NB4 (cell line): ENCODE data around the gene ARID3A.
A peak's percentile ranks its signal among the peaks of the same experiment; 100 is the strongest.

ENCODE experiments used
- DNase-seq: peaks from one replicate; pipeline ENCODE4 v3.0.0; 2010; ENCODE audit warnings: low read depth
- H3K4me3 ChIP-seq: one replicate; pipeline ENCODE4 v1.5.1; 2011; ENCODE audit warnings: mild to moderate bottlenecking, low read depth, low read length, moderate library complexity
- CTCF ChIP-seq: IDR thresholded peaks from one replicate; pipeline ENCODE4 v1.5.1; 2012; ENCODE audit warnings: low read depth, low read length
- MAX ChIP-seq: IDR thresholded peaks from 2 replicates; pipeline ENCODE4 v1.6.1; 2011; ENCODE audit warnings: low read depth, low read length
- MYC ChIP-seq: IDR thresholded peaks from 2 replicates; pipeline ENCODE4 v1.6.1; 2011; ENCODE audit warnings: low read depth, low read length
- POLR2A ChIP-seq: IDR thresholded peaks from 2 replicates; pipeline ENCODE4 v1.6.1; 2011; ENCODE audit warnings: mild to moderate bottlenecking; ENCODE audit not compliant: insufficient read length; ENCODE audit errors: extremely low read depth

Gene ARID3A

DNA sequence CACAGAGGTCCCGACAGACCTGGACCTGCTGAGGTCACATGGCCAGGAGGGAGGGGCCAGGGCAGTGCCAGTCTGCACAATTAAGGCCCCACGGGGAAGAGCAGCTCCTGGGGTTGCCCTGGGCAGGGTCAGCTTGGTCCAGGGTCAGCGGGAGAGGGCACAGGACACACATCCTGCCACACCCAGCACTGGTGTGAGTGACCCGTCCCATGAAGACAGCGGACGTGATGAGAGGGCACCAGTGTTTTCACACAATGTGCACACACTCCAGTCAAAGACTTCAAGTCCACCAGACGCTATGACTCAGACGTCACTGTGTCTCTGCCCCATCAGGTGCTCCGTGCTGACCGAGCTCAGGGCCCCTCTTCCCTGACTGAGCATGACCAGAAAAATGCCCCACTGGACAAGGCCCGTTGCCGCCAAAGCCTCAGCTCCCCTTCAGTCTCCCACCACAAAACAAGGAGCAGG lies 90.8 kb downstream of the ARID3A start:
- H3K4me3 ChIP-seq = no peak overlapping the region
- DNase-seq = no peak
- TF ChIP-seq CTCF (no peak), MAX (no peak), MYC (no peak), POLR2A (no peak)

GRCh38 chr19:1017115-1017905 lies 91.5 kb downstream of the ARID3A start:
- no peak for DNase-seq
- no peak overlapping the region for H3K4me3 ChIP-seq
- TF ChIP-seq MAX = no peak
- no peak for TF ChIP-seq MYC
- TF ChIP-seq POLR2A = no peak
- TF ChIP-seq CTCF = no peak

DNA sequence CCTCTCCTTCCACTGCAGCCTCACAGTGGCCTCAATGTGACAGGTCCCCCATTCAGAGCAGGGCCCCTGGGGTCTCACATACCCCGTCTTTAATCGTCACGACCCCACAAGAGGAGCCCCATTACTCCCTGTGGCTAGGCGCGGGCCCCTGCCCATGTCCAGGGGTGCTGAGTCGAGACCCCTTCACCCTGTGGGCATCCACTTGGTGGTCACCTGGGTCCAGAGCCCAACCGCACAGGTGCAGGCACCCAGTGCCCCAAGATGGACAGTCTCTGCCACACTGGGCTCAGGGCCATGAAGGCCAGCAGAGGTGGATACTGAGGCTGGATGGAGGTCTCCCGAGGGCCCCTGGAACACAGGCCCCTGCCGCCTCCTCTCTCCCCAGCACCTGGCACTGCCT lies 92.1 kb downstream of the ARID3A start:
- no peak for TF ChIP-seq POLR2A
- no peak for TF ChIP-seq MAX
- TF ChIP-seq CTCF = no peak
- no peak for TF ChIP-seq MYC
- no peak for DNase-seq
- H3K4me3 ChIP-seq = no peak overlapping the region

DNA sequence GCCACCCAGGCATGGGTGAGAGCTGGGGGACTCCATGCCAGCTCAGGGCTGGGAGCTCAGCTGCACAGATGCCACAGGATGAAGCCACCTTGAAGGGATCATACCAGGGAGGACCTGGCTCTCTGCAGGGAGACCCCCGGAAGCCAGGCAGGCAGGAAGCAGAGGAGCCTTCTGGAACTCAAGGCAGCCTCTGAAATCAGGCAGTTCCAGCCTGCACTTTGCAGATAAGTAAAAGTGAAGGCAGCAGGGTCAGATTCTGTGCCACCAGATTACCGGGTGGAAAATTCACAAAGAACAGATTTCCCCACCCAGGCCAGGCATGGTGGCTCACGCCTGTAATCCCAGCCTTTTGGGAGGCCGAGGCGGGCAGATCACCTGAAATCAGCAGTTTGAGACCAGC lies 92.6 kb downstream of the ARID3A start:
- no peak for DNase-seq
- no peak overlapping the region for H3K4me3 ChIP-seq
- TF ChIP-seq MAX (no peak), CTCF (no peak), MYC (no peak), POLR2A (no peak)

GRCh38 chr19:1018932-1019615 lies 93.2 kb downstream of the ARID3A start:
- DNase-seq = no peak
- H3K4me3 ChIP-seq = peak overlapping the region; percentile 76
- TF ChIP-seq CTCF = no peak
- TF ChIP-seq POLR2A = no peak
- no peak for TF ChIP-seq MYC
- TF ChIP-seq MAX = no peak
